SH-SY5Y (cell line): ENCODE measurements around the gene ANKLE1.

Experiments used
- GATA2 ChIP-seq: IDR thresholded peaks from 2 replicates; pipeline ENCODE4 v1.6.1; 2011; ENCODE audit warnings: mild to moderate bottlenecking, low read depth, low read length
- GATA3 ChIP-seq: IDR thresholded peaks from 2 replicates; pipeline ENCODE4 v1.6.1; 2011; ENCODE audit warnings: low read depth, mild to moderate bottlenecking, low read length, moderate library complexity

The ANKLE1 gene

DNA sequence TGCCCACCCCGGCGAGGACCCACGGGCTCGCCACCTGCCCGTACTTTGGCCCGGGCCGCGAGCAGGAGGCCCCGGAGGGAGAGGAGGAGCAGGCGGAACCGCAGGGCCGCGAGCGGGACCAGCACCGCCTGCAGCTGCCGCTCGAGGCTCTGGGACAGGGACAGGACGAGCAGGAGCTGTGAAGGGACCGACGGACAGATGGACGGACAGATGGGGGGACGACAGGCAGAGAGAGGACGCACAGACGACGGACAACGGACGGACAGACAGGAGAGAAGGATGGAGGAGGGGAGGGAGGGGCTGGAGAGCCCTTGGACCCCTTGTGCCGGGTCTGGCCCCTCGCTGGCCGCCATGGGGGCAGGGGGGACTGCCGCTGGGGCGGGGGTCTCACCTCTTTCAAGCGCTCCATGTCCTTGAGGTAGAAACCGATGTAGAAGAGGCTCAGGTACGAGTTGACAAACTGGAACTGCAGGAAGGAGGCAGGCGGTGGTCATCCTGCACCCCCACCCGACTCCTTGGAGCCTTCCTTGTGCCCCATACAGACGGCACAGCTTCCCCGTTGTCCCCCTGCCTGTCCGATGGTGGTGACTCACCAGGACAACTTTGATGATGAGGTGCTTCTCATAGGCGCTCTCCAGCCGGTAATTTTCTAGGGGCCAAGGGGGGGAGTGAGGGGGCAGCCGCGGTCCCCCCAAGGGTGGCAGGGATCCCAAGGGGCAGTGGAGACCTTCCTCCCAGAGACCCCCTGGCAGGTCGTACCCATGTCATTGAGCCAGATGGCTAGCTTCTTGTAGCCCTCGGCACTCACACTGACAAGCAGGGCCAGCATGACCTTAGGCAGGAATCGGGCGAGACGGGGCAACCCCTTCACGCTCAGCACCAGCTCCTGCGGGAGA is 47.9 kb downstream of the ANKLE1 start:
- TF ChIP-seq GATA2 (no peak), GATA3 (no peak)

DNA sequence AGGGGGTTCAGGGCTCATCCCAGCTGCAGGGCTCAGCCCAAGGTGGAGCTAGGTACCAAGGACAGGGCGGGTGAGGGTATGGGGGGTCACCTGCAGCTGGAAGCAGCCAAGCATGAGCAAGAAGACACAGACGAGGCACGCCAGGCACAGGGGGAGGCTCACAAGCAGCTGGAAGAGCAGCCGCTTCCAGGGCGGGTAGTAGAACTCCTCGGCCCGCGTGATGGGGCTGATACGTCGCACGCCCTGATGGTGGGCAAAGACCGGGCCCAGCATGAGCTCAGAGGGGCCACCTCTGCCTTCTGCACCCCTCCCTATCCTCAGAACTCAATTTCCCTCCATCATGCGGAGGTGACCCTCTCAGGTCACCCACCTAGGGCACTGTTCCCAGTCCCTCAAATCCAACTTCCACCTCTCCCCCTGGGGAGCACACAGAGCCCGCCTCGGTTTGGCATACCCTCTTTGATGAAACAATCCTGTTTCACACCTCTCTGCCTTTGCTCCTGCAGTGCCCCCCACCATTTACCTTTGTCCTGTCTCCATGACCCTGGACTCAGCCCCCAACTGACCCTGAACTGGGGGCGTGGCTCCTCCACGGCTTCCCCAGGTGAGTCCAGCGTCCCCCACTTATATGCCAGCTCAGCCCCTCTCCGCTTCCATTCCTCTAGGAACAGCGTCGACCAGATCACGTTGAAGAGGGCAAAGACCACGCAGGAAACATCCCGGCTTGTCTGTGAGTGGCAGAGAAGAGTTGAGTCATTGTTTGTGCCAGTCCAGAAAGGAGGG is 48.8 kb downstream of the ANKLE1 start:
- no peak for TF ChIP-seq GATA3

DNA sequence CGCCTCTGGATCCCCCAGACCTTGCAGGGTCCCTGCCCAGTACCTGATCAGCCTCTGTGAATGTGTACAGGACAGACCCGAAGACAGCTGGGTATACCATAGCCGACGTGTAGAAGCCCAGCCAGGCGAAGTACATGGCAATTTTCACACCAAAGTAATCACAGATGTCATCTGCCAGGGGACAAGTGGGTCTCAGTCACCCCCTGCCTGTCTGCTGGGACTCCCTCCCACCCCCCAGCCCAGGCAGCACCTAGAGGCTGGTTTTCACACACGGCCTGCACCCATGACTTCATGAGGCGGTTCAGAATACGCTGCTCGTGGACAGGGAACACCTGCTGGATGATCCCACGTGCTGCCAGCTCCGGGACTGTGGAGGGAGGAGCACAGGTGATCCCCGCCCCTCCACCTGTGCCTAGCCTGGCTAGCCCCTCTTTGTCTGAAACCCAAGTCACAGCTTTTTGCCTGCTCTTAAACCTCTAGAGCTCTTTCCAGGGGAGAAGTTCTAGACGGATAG is 49.4 kb downstream of the ANKLE1 start:
- TF ChIP-seq GATA3: no peak
- no peak for TF ChIP-seq GATA2

DNA sequence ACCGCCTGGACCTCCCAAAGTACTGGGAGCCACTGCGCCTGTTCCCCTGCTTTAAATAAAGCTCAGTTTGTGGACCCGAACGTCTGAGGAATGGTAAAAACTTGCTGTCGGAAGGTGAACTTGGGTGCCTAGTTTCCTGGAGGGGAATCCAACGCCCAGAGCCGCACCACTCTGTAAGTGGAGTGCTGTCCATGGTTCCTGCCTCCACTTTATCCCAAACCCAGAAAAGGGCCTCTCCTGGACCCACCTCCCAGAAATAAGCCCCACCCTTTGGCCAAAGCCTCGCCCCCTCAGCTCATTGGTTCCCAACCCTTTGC is 50.6 kb downstream of the ANKLE1 start:
- TF ChIP-seq GATA3 (no peak), GATA2 (no peak)

DNA sequence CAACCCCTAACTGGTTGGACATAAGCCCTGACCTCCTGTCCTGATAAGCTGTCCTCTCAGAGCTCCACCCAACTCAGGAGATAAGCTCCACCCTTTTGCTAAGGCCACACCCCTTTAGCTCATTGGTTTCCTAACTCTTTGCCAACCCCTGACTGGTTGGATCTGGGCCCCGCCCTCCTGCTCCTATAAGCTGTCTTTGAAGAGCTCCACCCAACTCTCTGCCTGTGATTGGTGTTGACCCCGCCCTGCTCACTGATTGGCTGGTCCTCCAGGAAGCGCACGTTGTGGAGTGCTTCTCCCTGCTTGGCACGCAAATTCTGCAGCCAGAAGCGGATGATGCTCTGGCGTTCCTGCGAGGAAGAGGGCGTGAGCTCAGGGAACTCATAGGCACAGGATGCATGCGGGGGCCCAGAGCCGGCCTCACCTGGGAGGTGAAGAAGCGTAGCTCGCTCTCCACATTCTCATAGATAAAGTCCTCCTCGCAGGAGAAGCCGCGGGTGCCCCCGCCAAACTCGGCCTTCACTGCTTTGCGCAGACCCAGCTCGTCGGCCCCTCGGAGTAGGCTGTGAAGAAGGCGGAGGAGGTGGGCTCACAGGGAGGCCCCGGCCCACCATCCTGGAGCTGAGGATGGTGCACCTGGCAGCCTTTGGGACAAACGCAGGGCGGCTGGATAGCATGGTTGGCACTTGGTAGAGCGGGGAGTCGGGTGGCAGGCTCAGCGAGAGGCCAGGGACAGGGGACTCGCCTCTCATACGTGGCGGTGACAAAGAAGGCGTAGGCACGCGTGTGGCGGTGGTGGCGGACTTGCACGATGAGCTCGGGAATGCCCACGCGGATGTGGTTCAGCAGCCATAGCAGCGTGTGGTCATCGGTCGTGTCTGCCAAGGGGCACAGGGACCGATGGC is 51.2 kb downstream of the ANKLE1 start:
- no peak for TF ChIP-seq GATA2
- no peak for TF ChIP-seq GATA3

DNA sequence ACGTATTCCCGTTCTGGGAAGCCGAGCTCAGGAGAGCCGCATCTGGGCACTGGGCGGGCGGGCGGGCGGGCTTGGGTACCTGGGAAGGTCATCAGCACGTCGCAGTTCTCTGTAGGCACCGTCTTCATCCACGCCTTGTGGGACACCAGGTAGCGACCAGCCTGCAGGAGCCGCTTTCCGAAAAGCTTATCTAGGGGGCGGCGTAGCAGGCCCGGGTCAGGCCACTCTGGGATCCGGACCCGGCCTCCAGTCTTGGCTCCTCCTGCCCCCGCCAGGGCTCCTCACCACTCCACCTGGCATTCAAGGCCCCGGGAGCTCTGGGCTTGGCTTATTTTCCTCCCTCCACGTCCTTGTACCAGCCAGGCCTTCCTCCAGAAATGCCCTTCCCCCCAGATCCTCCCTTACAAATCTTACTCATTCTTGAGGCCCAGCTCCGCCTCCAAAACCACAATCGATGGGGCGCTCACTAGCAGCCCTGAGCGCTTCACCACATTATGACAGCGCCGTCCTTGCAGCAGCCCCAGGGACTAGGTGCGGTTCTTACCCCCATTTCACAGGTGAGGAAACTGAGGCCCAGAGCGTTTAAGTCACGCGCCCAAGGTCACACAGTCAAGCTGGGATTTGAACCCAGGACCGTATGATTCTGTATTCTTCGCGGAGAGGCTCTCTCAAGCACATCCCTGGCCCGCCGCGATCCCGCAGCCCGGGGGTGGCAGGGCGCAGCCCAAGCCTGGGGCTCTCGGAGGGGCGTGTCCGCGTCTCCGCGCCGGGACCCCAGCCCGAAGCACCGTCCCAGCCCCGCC is 52.1 kb downstream of the ANKLE1 start:
- TF ChIP-seq GATA3: no peak
- TF ChIP-seq GATA2: no peak

DNA sequence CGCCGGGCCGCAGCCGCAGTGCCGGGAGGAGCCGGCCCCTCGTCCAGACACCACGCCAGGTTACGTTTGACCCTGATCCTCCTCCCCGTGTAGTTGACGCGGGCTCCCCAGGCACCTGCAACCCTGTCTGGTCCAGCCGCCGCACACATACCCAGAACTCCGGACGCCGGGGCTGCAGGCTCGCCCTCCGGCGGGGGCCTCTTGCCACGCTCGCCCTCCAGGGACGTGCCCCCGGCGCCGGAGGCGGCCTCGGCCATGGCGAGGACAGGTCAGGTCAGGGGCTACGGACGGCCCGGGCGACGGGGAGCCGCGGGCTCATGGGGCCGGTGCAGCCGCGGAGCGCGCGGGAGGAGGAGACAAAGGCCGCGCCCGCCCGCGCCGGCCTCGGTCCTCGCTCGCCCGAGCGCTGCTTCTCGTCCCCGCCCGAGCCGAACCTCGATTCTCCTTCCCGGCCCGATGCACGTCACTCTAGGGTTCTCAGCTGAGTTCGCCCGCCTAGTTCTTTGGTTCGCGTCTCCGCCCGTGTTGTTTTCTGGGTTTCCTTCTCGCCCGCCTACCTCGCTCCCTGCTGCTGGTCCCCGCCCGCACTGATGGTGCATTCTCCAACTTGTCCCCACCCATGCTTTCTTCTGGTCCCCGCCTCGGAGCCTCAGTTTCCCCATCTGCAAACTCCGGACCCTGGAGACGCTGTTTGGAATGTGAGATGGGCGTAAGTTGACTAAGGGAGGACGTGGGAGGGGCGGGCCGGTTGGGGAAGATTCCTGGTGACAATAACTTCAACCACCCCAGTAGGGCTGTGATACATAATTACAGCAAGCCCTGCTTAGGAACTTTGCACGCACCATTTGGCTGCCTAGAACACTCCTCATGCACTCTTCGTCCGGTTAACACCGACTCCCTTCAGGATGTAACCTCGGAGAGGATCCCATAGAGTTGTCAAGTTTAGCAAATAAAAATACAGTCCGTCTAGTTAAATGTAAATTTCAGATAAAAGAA is 53.0 kb downstream of the ANKLE1 start, which contains the start of gene ANO8:
Gene ANO8 (minus strand): TSS at position 442 of the 996 bp plus-strand sequence. CDS start 185 bp downstream, at position 257.
- TF ChIP-seq GATA2: no peak
- no peak for TF ChIP-seq GATA3

DNA sequence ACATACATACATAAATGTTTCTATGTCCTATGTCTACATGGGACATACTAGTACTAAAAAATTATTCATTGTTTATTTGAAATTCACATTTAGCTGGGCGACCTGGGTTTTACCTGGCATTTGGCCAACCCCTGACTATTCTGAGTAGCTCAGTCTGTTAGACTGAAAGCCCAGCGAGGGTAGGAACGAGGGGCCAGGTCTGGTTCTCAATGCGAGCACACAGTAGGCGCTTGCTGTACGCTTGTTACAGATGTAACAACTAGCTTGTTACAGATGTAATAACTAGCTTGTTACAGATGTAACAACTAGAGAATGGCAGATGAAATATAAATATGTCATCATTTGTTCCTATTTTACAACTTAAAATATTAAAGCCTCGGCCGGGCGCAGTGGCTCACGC is 53.9 kb downstream of the ANKLE1 start:
- TF ChIP-seq GATA2 (no peak), GATA3 (no peak)
